CD4-positive, alpha-beta T cell treated with Interleukin-21 for 1 hour (primary cell): ENCODE measurements around the gene SLC22A4.
A peak's percentile ranks its signal among the peaks of the same experiment; 100 is the strongest.

Source experiments
- DNase-seq: peaks from one replicate; pipeline ENCODE4 v3.0.0-alpha.2; 2020

SLC22A4 gene

DNA sequence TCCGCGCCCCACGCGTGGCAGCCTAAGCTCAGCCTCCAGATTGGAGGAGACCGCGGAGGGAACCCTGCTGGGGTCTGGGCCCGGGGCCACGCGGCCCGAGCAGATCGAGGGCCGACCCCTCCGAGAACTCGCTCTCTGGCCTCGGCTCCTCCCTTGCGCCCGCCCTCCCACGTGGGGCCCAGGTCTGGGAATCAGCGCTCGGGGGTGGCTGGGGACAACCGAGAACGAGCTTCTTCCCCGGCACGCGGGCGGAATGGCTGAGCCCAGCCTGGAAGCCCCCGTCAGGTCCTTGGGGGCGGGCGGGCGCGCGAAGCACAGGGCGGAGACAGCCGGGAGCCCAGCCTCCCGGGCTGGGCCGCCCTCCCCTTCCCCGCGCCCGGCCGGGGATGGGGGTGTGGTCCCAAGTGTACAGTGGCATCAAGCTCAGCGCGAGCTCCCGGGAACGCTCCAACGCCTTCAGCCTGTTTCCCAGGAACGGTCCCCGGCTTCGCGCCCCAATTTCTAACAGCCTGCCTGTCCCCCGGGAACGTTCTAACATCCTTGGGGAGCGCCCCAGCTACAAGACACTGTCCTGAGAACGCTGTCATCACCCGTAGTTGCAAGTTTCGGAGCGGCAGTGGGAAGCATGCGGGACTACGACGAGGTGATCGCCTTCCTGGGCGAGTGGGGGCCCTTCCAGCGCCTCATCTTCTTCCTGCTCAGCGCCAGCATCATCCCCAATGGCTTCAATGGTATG is at the start of gene SLC22A4:
TSS of gene SLC22A4 (plus strand) at position 403 of the 736 bp plus-strand sequence. CDS start at position 626, 223 bp downstream.
- DNase-seq, result peak; percentile 72

- no peak for DNase-seq
Measured at GRCh38 chr5:132245593-132245992, 48.6 kb upstream of the SLC22A4 start.

DNA sequence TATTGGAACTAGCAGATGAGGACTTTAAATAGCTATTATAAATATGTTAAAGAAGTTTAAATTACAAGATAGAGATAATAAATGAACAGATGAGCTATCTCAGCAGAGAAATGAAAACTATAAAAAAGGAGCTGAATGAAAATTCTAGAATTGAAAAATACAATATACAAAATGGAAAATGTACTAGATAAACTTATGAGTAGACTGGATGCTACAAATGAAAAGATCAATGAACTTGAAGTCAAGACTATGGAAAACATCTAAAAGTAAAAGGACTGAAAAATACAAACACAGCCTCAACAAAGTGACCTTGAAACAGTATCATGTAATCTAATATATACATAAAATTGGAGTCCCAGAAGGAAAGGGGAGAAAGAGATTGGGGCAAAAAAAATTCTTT is 47.4 kb upstream of the SLC22A4 start:
- no peak for DNase-seq

DNA sequence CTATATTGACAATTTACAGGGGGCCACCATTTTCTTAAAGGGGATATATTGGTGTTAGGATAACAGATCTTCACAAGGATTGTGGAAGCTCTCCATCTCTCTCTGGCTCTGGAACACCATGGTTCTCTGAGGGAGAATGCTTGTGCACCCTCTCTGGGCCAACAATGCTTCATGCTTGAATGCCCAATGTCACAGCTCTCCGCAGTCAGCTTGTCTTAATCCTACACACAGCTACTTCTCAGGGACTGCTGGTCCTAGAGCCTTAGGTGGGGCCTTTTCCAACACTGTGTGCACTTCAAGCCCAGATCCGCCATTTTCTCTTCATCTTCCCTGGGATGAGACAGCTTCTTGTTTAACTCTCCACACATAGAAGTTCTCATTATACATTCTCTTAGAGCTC is 43.6 kb upstream of the SLC22A4 start:
- no peak for DNase-seq

DNA sequence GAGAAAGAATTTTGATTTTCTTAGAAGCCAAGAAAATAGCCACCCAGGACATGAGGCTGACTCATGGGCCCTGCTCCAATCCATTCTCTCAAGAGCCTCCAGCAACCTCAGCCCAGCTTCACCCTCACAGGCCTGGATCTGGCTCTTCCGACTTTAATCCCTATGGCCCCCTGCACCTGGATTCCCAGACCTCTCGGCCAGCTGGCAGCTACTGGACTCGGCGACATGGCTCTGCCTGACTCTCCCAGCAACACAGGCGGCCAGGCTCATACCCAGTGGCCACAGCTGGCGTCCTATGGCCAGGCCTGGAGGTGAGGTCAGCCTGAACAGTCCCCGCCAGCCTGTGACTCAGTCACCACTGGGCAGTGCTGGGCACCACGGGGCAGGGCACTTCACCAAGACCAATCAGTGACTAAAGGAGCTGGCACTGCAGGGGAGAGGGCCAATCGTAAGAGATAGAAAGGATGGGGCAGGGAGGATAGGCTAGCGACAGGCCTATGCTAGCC is 42.9 kb upstream of the SLC22A4 start:
- no peak for DNase-seq

DNA sequence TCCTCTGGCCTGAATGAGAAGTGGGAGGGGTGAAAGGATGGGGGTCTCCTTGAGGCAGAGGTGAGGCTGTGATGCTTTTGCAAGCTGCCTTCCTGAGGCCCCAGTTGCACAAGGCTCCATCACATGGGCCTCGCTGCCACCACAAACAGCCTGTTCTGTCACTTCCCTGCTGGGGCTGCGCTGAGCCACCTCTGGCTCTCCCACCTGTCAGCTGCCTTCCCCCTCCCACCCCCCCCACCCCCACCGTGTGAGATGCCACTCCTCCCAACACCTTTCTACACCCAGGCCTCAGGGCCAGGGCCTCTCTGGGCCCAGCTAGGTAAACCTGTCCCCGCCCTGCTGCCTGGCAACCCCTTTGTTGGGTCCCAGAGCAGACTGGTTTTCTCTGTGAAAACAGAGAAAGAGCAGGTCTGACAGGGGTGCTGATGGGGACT is 41.2 kb upstream of the SLC22A4 start:
- no peak for DNase-seq

DNA sequence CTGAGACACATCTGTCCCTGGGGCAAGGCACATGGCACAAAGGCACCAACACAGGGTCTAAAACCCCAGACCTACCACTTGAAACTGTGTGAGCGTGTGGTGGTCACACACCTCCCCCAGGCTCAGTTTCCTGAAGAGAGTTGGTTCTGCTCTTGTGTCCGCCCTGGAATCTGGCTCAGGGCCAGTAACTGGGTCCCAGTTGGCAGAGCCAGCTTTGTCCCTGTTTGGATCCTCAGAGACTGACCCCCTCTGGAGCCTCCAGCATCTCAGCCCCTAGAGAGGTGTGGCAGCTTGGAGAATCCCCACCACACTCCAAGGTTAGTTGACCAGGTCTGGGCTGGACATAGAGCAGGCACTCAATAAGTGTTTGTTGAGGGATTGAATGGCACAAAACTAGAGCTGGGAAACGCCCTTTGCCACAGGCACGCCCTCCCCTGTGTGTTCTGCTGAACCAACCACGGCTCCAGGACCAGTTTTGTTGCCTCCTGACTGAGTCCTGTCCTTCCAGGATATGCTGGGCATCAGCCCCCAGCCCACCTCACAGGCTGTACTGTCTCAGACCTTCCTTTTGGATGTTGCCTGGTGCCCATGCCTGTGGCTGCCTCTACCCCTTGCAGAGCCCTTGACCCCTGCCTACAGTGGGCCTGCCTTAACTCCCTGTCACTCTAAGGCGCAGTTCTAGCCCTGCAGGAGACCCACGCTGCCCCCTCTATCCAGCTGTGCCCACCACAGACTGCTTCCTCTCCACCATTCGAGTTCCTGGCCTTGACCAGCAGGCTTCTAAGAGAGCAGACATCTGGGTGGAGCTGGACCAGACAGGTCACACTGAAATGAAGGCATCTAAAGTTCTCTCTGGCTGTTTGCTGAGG is 40.5 kb upstream of the SLC22A4 start:
- no peak for DNase-seq

DNA sequence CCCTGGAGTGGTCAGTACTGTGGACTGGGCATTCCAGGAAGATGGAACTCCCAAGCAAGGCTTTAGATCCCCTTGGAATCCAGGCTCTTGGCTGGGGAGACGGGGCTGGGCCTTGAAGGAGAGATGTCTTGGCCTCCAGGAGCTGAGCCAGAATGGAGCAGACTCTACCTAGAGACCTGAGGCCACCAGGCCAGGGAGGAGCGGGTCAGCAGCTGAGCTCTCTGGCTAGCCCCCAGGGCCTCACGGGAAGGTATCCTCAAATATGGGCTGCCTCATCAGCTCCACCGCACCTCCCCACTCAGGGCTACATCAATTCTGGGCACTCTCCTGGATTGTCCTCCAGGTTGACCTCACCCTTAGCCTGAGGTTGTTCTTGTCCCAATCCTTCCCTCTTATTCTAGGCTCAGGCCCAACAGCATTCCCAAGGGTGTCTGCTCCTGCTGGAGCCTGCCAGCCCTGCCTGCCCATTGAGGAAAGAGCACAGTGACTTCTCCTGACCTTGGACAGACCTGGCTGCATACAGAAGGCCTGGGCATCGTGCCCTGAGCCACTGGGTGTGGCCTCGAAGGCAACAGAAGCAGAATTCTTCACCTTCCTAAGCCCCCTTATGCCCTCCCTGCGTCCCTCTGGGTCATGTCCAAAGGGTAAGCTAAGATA is 39.7 kb upstream of the SLC22A4 start:
- DNase-seq, result no peak

DNA sequence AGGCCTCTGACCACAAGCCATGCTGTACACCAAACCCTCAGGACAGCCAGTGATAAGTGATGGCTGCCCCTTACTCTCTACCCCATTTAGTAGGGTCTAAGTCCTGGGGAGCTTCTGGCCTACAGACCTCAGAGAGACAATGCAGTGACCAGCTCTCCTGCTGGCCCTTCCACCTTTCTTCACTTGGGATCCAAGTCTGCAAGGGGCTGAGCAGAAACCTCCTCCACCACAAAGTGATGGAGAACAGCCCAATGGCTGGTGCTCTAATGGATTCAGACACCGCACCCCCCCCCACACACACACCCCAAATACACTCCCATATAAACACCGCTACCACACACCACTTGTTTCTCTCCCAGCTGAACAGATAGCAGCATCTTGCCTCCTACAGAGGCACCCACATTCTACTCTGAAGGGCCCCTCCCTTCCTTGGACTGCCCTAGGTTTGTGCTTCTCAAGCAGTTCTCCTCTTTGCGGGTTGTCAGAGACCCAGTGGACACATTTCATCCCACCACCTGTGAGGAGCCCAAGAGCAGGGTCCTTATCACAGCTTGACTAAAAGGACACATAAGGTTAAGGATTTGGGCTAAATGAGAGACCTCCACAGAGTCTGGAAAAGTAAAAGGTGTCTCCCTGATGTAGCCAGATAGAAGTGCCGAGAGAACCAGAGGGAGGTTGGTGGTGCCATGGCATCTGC is 38.0 kb upstream of the SLC22A4 start:
- DNase-seq, result no peak

- DNase-seq, result no peak
Measured at GRCh38 chr5:132256783-132257130, 37.4 kb upstream of the SLC22A4 start.

- DNase-seq, result no peak
Measured at GRCh38 chr5:132257131-132258101, 36.8 kb upstream of the SLC22A4 start, which contains the start of gene PDLIM4. TSS of gene PDLIM4 (plus strand) at chr5:132257696. CDS start at chr5:132257735, 39 bp downstream.

DNA sequence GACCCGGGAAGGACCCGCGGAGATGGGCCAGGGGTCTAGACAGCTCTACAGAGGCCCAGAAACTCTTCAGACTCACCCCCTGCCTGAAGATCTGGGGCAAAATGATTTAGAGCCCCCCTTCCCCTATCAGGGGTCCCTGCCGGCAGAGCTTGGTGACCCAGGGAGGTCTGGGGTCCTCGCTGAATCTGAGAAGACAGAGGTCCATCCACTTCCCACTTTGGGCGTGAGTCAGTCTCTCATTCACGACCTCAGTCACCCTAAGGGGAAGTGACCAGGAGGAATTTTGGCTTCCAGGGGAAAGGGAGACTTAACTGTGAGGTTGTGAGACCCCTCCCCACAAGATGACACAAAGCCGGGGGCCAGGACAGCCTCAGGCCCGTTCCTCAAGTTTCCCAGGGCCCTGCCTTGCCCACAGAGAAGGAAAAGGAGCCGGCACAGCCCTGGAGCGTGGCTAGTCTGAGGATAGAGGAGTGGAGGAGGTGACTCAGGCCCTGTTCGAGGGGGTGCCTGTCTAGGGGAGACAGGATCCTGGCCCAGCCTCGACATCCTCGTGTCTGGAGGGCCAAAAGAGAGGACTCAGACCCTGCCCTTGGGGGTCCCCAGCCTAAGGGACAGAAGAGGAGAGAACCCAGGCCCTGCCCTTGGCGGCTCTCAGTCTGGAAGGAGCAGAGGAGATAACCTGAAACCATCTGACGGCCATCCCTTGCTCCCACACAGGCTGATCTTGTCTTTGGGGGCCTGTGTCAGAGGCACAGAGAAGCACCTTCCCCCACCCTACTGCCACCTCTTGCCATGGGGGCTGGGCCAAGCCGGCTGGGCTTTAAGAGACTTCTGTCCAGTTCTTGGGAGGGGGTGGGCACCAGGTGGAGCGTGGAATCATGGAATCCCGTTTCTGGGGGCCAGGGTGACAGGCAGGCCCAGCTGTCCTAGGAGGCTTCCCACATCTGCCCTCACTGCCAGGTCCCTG is 35.8 kb upstream of the SLC22A4 start:
- no peak for DNase-seq

GRCh38 chr5:132259069-132259851 is 34.9 kb upstream of the SLC22A4 start:
- no peak for DNase-seq

DNA sequence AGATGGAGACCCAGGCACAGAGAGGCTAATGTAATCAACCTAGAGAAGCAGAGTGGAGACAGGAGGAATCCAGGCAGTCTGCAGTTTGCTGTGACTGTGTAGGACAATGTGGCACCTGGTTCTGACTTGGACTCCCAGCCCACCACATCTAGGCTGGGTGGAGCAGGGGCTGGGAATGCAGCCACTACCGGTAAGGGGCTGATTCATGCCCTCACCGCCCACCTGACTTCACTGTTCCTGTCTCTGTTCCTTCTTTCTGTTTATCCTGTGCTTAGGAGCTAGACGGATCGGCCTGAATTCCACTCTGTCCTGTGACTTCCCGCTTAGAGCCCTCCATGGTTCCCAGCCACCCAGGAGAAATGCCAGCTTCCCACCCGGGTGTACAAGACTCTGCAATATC is 34.1 kb upstream of the SLC22A4 start:
- DNase-seq, result no peak

GRCh38 chr5:132260714-132261551 is 33.3 kb upstream of the SLC22A4 start:
- DNase-seq, result no peak

DNA sequence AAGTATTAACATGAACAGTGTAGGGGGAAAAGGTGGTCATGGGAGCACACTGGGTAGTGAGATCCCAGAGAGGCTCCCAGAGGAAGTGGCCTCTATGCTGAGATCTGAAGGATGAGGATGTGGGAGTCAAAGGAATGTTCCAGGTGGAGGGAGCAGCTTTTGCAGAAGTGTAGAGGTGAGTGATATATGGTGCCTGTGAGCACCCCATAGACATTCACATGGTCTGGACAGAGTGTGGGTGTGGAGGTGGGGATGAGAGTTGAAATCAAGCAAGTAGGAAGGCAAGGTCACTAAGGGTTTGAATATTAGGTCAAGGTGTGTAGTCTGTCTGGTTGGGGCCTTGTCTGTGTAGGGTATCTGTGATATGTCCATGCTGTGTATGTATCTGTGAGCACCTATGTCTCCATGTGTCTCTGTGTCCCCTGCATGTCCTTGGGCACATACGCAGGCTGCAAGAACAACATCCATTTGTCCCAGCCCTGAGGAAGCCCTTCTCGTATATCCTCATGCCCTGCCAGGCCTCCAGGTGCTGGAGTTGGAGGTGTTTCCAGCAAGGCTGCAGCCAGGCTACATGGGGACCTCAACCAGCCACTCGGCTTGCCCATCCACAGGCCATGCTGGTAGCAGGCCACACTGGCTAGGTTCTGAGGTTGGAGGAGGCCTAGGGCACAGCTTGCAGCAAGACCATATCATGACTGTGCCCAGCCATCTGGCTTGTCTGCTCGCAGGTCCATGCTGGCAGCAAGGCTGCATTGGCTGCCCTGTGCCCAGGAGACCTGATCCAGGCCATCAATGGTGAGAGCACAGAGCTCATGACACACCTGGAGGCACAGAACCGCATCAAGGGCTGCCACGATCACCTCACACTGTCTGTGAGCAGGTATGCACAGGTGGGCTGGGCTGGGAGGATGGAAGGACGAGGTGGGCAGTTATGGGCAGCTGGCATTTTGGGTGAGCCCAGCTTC is 32.0 kb upstream of the SLC22A4 start:
- DNase-seq, result no peak

- no peak for DNase-seq
Measured at GRCh38 chr5:132262882-132263547, 31.2 kb upstream of the SLC22A4 start.
